ENCODE results near the gene MAP6.

MAP6 gene

DNA sequence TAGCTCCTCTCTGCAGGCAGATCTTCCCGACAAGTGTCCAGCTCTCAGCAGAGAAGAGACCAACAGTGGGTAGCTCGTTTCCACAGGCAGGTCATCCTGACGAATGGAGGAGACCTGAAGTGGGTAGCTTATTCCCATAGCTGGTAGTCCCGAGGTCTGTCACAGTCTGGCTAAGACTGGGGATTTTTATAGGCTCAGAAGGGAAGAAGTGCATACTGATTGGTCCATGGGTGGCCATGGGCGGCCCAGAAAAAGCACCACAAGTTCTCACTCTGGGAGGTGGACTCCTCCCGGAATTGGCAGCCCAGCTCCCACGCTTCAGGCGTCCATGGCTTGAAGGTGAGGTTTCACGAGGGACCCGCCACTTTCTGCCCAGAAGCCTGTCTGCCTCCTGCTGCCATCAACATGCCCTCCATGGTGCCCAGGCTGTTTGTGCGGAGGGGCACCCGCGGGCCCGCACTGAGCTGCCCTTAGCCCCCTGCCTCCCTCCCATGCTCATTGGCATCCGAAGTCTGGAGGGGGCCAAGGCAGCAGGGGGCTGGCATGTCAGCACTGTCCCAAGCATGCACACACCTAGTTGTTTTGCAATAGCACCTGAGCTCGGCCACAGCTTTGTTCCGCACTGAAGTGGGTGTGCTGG, 9.9 kb upstream of the MAP6 start:
- Histone ChIP-seq H3K4me2 (ENCODE audit: low read depth, low read length, poor library complexity, severe bottlenecking) (no peak overlapping the region), H4K20me1 (ENCODE audit: low read depth, low read length) (no peaks in the 10 kb centered on the region), H3K79me2 (ENCODE audit: insufficient read depth, low read length) (no peaks in the 10 kb centered on the region), H3K27ac (ENCODE audit: low read depth, low read length) (no peak overlapping the region), H3K4me3 (ENCODE audit: insufficient read depth, low read length, poor library complexity, severe bottlenecking) (no peak overlapping the region), H3K9ac (ENCODE audit: low read length) (no peak overlapping the region), H3K9me3 (ENCODE audit: insufficient read depth, low read length) (peaks cover 8% of the 10 kb centered on the region; the same call in 1 of the 2 replicates), H3K27me3 (ENCODE audit: low read length) (no peaks in the 10 kb centered on the region), H3K36me3 (ENCODE audit: low read length) (no peaks in the 10 kb centered on the region), H2AFZ (ENCODE audit: low read depth, low read length, severe bottlenecking) (no peak overlapping the region), H3K9me2 (replicated peaks; ENCODE audit: insufficient read depth, low read length) (no peaks in the 10 kb centered on the region), H3F3A (ENCODE audit: insufficient read depth) (no peaks in the 10 kb centered on the region)
- TF ChIP-seq, protein P1, sequence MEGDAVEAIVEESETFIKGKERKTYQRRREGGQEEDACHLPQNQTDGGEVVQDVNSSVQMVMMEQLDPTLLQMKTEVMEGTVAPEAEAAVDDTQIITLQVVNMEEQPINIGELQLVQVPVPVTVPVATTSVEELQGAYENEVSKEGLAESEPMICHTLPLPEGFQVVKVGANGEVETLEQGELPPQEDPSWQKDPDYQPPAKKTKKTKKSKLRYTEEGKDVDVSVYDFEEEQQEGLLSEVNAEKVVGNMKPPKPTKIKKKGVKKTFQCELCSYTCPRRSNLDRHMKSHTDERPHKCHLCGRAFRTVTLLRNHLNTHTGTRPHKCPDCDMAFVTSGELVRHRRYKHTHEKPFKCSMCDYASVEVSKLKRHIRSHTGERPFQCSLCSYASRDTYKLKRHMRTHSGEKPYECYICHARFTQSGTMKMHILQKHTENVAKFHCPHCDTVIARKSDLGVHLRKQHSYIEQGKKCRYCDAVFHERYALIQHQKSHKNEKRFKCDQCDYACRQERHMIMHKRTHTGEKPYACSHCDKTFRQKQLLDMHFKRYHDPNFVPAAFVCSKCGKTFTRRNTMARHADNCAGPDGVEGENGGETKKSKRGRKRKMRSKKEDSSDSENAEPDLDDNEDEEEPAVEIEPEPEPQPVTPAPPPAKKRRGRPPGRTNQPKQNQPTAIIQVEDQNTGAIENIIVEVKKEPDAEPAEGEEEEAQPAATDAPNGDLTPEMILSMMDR (IDR thresholded peaks at IDR 0.05; ENCODE audit: insufficient read depth, low read length, poor library complexity, severe bottlenecking): no peak
- TF ChIP-seq EZH2phosphoT487 (conservative IDR thresholded peaks at IDR 0.05; ENCODE audit: low read length): no peak

DNA sequence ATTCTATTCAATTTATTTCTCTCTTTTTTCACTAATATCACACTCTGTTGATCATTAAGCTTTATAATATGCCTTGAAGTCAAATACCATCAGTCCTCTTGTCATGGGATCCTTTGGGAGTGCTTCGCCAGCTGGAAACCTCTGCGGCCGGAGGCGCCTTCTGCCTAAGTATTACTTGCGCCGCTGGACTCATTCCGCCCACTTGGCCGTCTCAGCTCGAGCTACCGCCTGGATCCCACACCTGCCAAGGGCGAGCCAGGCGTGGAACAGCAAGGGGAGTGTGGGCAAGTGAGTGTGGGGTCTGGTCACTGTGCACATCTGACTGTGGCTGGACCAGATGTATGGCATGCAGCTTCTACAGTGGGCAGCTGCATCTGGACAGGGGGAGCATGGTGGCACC, 9.1 kb upstream of the MAP6 start:
- Histone ChIP-seq H3K27ac (ENCODE audit: low read depth, low read length) (no peak overlapping the region), H3K9me3 (ENCODE audit: insufficient read depth, low read length) (peaks cover 8% of the 10 kb centered on the region; the same call in 1 of the 2 replicates), H3K9me2 (replicated peaks; ENCODE audit: insufficient read depth, low read length) (no peaks in the 10 kb centered on the region), H3K9ac (ENCODE audit: low read length) (no peak overlapping the region), H3K27me3 (ENCODE audit: low read length) (no peaks in the 10 kb centered on the region), H3K4me2 (ENCODE audit: low read depth, low read length, poor library complexity, severe bottlenecking) (no peak overlapping the region), H3F3A (ENCODE audit: insufficient read depth) (no peaks in the 10 kb centered on the region), H2AFZ (ENCODE audit: low read depth, low read length, severe bottlenecking) (no peak overlapping the region), H3K4me3 (ENCODE audit: insufficient read depth, low read length, poor library complexity, severe bottlenecking) (no peak overlapping the region), H3K36me3 (ENCODE audit: low read length) (no peaks in the 10 kb centered on the region), H4K20me1 (ENCODE audit: low read depth, low read length) (no peaks in the 10 kb centered on the region), H3K79me2 (ENCODE audit: insufficient read depth, low read length) (no peaks in the 10 kb centered on the region)
- TF ChIP-seq, protein P1 (IDR thresholded peaks at IDR 0.05; ENCODE audit: insufficient read depth, low read length, poor library complexity, severe bottlenecking): no peak
- TF ChIP-seq EZH2phosphoT487 (conservative IDR thresholded peaks at IDR 0.05; ENCODE audit: low read length): no peak

DNA sequence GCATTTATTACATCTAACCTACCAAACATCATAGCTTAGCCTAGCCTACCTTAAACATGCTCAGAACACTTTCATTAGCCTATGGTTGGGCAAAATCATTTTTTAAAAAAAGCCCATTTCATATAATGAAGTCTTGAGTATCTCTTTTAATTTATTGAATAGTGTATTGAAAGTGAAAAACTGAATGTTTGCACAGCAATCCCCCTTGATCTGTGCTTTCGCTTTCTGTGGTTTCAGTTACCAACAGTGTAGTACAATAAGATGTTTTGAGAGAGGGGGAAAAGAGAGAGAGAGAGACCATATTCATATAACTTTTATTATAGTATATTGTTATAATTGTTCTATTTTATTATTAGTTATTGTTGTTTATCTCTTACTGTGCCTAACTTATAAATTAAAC, 8.4 kb upstream of the MAP6 start:
- Histone ChIP-seq H4K20me1 (ENCODE audit: low read depth, low read length) (no peaks in the 10 kb centered on the region), H3K9ac (ENCODE audit: low read length) (no peak overlapping the region), H3K4me2 (ENCODE audit: low read depth, low read length, poor library complexity, severe bottlenecking) (no peak overlapping the region), H3K36me3 (ENCODE audit: low read length) (no peaks in the 10 kb centered on the region), H3K79me2 (ENCODE audit: insufficient read depth, low read length) (no peaks in the 10 kb centered on the region), H3K27me3 (ENCODE audit: low read length) (no peaks in the 10 kb centered on the region), H3K9me2 (replicated peaks; ENCODE audit: insufficient read depth, low read length) (no peaks in the 10 kb centered on the region), H3F3A (ENCODE audit: insufficient read depth) (no peaks in the 10 kb centered on the region), H2AFZ (ENCODE audit: low read depth, low read length, severe bottlenecking) (no peak overlapping the region), H3K9me3 (ENCODE audit: insufficient read depth, low read length) (peaks cover 8% of the 10 kb centered on the region; the same call in 1 of the 2 replicates), H3K4me3 (ENCODE audit: insufficient read depth, low read length, poor library complexity, severe bottlenecking) (no peak overlapping the region), H3K27ac (ENCODE audit: low read depth, low read length) (no peak overlapping the region)
- TF ChIP-seq EZH2phosphoT487 (conservative IDR thresholded peaks at IDR 0.05; ENCODE audit: low read length): no peak
- TF ChIP-seq, protein P1 (IDR thresholded peaks at IDR 0.05; ENCODE audit: insufficient read depth, low read length, poor library complexity, severe bottlenecking): no peak

Data from SU-DHL-6 (cell line).